Activated CD4-positive, CD25-positive, alpha-beta regulatory T cell treated with anti-CD3 and anti-CD28 coated beads, Interleukin-2, amount 50 U/mL, for 16 hours (primary cell): ENCODE measurements around the gene DRC3.
"Not testable (repeated sequence)": the region's sequence is repeated elsewhere in the genome, so short reads cannot be mapped to it uniquely, and the experiment has no call there.

Experiments
- DNase-seq: peaks from one replicate; pipeline ENCODE4 v3.0.0-alpha.2; 2020; ENCODE audit warnings: low read depth, low spot score

The DRC3 gene

GRCh38 chr17:17993366-17993765 lies 20.7 kb downstream of the DRC3 start:
- no peak for DNase-seq

- DNase-seq = no peak
These were observed 21.2 kb downstream of the DRC3 start for GRCh38 chr17:17993852-17994251.

GRCh38 chr17:17994271-17995069 lies 21.8 kb downstream of the DRC3 start:
- DNase-seq = no peak

GRCh38 chr17:17995887-17996286 lies 23.2 kb downstream of the DRC3 start:
- not testable (repeated sequence) for DNase-seq

GRCh38 chr17:17998934-17999333 lies 26.3 kb downstream of the DRC3 start:
- DNase-seq = no peak

GRCh38 chr17:17999364-18000029 lies 26.8 kb downstream of the DRC3 start:
- DNase-seq = no peak

GRCh38 chr17:18000030-18000408 lies 27.4 kb downstream of the DRC3 start:
- DNase-seq = no peak

- DNase-seq = no peak
These were observed 29.5 kb downstream of the DRC3 start for GRCh38 chr17:18002171-18002570.

- no peak for DNase-seq
These were observed 31.7 kb downstream of the DRC3 start for GRCh38 chr17:18004345-18004744.

- no peak for DNase-seq
These were observed 32.2 kb downstream of the DRC3 start for GRCh38 chr17:18004884-18005305.

- no peak for DNase-seq
These were observed 32.8 kb downstream of the DRC3 start for GRCh38 chr17:18005496-18005895.

GRCh38 chr17:18006495-18007239 lies 34.0 kb downstream of the DRC3 start:
- no peak for DNase-seq

GRCh38 chr17:18008496-18009268 lies 36.0 kb downstream of the DRC3 start:
- no peak for DNase-seq

- no peak for DNase-seq
These were observed 37.2 kb downstream of the DRC3 start for GRCh38 chr17:18009609-18010420.

- no peak for DNase-seq
These were observed 38.6 kb downstream of the DRC3 start for GRCh38 chr17:18011286-18011685.

GRCh38 chr17:18014006-18014405 lies 41.3 kb downstream of the DRC3 start:
- no peak for DNase-seq

- DNase-seq = no peak
These were observed 42.9 kb downstream of the DRC3 start for GRCh38 chr17:18015593-18015992.

- no peak for DNase-seq
These were observed 43.8 kb downstream of the DRC3 start for GRCh38 chr17:18016426-18016825.

GRCh38 chr17:18017958-18018357 lies 45.3 kb downstream of the DRC3 start:
- DNase-seq = no peak

GRCh38 chr17:18018411-18018921 lies 45.8 kb downstream of the DRC3 start:
- no peak for DNase-seq

GRCh38 chr17:18019838-18020154 lies 47.1 kb downstream of the DRC3 start:
- no peak for DNase-seq
